Uterus (tissue), 4 donors: ENCODE data around the gene RNF208. TPM values are rescaled to one million over a fixed set of nuclear protein-coding genes. Genes with fewer than 3 reads are reported as not detected.

Experiments
- DNase-seq, 2 donors: peaks; one replicate each; pipeline ENCODE4 v3.0.0-alpha.2; 2019 to 2020
- H3K27ac ChIP-seq, 2 donors: fragments of 200-600 bp; sonication (generic); 1 replicate in 1 of 2; 2 replicates in 1 of 2; pipeline ENCODE4 v1.5.1; 2016 to 2018
- H3K27me3 ChIP-seq, 2 donors: fragments of 200-600 bp; sonication (generic); one replicate each; pipeline ENCODE4 v1.5.1; 2018 to 2019; ENCODE audit warnings: control low read depth in 1 of 2
- H3K36me3 ChIP-seq, 2 donors: fragments of 200-600 bp; sonication (generic); one replicate each; pipeline ENCODE4 v1.5.1; 2019; ENCODE audit warnings: control low read depth in 1 of 2
- H3K4me1 ChIP-seq, 2 donors: fragments of 200-600 bp; sonication (generic); one replicate each; pipeline ENCODE4 v1.5.1; 2018 to 2019; ENCODE audit warnings: control low read depth in 1 of 2
- H3K4me3 ChIP-seq, 2 donors: fragments of 200-600 bp; sonication (generic); 1 replicate in 1 of 2; 2 replicates in 1 of 2; pipeline ENCODE4 v1.5.1; 2018 to 2019; ENCODE audit warnings: mild to moderate bottlenecking in 1 of 2
- H3K9me3 ChIP-seq, 2 donors: fragments of 200-600 bp; sonication (generic); one replicate each; pipeline ENCODE4 v1.5.1; 2019; ENCODE audit warnings: control low read depth in 1 of 2
- CTCF ChIP-seq, 4 experiments: fragments of 200-600 bp in 2 of 4; fragments of 450-650 bp in 2 of 4; sonication (generic) in 2 of 4; IDR thresholded peaks; one replicate each; pipeline ENCODE4 v1.5.1; 2016 to 2019; ENCODE audit warnings: antibody characterized with exemption in 4 of 4, mild to moderate bottlenecking in 2 of 4, moderate library complexity in 1 of 4
- POLR2A ChIP-seq, 2 donors: fragments of 450-650 bp; IDR thresholded peaks; one replicate each; pipeline ENCODE4 v1.6.1; 2016; ENCODE audit warnings: antibody characterized with exemption in 2 of 2, mild to moderate bottlenecking in 1 of 2, moderate library complexity in 1 of 2
- intact Hi-C: fragments of 100-400 bp; cut with DNase I; formaldehyde crosslinking; loops from one replicate; pipeline ENCODE4 v1.15.1; 2023; ENCODE audit warnings: low total_unique reads
- total RNA-seq, 4 donors: library from RNA; depleted of rRNA in 3 of 4; stranded (reverse); fragments of >200 nt in 3 of 4; gene quantifications; one replicate each; pipeline versions ENCODE4 v1.1.0 to v1.2.4, GENCODE V29; 2014 to 2023
- donor health status: DM: yes; HTN: yes; CAD: no.

Gene RNF208
- total RNA-seq, 4 donors from 2014 or later: 3.7 TPM; not detected in 3

GRCh38 chr9:137268538-137269201 lies 46.6 kb upstream of the RNF208 start:
- TF ChIP-seq POLR2A (IDR thresholded peaks at IDR 0.05) (no peak), CTCF (IDR thresholded peaks at IDR 0.05) (no peak)
- peak in 1 of 2 donors; percentile 27 for DNase-seq
- H3K4me1 ChIP-seq: no peaks in the 10 kb centered on the region
- no peaks in the 10 kb centered on the region for H3K27me3 ChIP-seq
- no peak overlapping the region for H3K4me3 ChIP-seq
- peak overlapping the region; percentile 42 to 47 for H3K27ac ChIP-seq
- intact Hi-C loops: no loop called here
- no peaks in the 10 kb centered on the region for H3K9me3 ChIP-seq
- no peaks in the 10 kb centered on the region for H3K36me3 ChIP-seq

- Histone ChIP-seq H3K4me3 (no peak overlapping the region), H3K27me3 (no peaks in the 10 kb centered on the region), H3K36me3 (no peaks in the 10 kb centered on the region), H3K27ac (no peak overlapping the region), H3K9me3 (no peaks in the 10 kb centered on the region), H3K4me1 (no peaks in the 10 kb centered on the region)
- no peak for DNase-seq
- TF ChIP-seq CTCF (IDR thresholded peaks at IDR 0.05) (no peak), POLR2A (IDR thresholded peaks at IDR 0.05) (no peak)
- intact Hi-C loops: no loop called here
Observed at GRCh38 chr9:137267933-137268355, 45.9 kb upstream of the RNF208 start.

GRCh38 chr9:137266585-137267453 lies 44.8 kb upstream of the RNF208 start:
- Histone ChIP-seq H3K4me3 (no peak overlapping the region), H3K4me1 (no peaks in the 10 kb centered on the region), H3K9me3 (no peaks in the 10 kb centered on the region), H3K36me3 (no peaks in the 10 kb centered on the region), H3K27ac (no peak overlapping the region), H3K27me3 (no peaks in the 10 kb centered on the region)
- no peak for DNase-seq
- TF ChIP-seq CTCF (IDR thresholded peaks at IDR 0.05): no peak
- TF ChIP-seq POLR2A (IDR thresholded peaks at IDR 0.05): no peak
- intact Hi-C loops: no loop called here

- Histone ChIP-seq H3K9me3 (no peaks in the 10 kb centered on the region), H3K4me1 (no peaks in the 10 kb centered on the region), H3K27me3 (no peaks in the 10 kb centered on the region), H3K4me3 (no peak overlapping the region), H3K27ac (no peak overlapping the region), H3K36me3 (no peaks in the 10 kb centered on the region)
- TF ChIP-seq POLR2A (IDR thresholded peaks at IDR 0.05): no peak
- DNase-seq: no peak
- intact Hi-C loops: no loop called here
Observed at GRCh38 chr9:137266162-137266527, 44.1 kb upstream of the RNF208 start.

GRCh38 chr9:137265496-137266161 lies 43.6 kb upstream of the RNF208 start:
- no peaks in the 10 kb centered on the region for H3K9me3 ChIP-seq
- no peaks in the 10 kb centered on the region for H3K36me3 ChIP-seq
- no peak overlapping the region for H3K27ac ChIP-seq
- no peaks in the 10 kb centered on the region for H3K27me3 ChIP-seq
- H3K4me1 ChIP-seq: no peaks in the 10 kb centered on the region
- TF ChIP-seq POLR2A (IDR thresholded peaks at IDR 0.05) (no peak), CTCF (IDR thresholded peaks at IDR 0.05) (no peak)
- no peak overlapping the region for H3K4me3 ChIP-seq
- intact Hi-C loops: no loop called here
- no peak for DNase-seq
